Activated T-helper 1 cell treated with anti-CD3 and anti-CD28 coated beads, Interleukin-12 subunit alpha, Interleukin-12 subunit beta, Interleukin-2, Interleukin-4 antibody, amounts not matched to agents 30 ng/mL and 10 ng/mL and 1 ng/mL, durations not matched to agents 14 hours and 24 hours and 36 hours (primary cell): ENCODE data around the gene PAK3. TPM values are rescaled to one million over a fixed set of nuclear protein-coding genes. Genes with fewer than 3 reads are reported as not detected.
A peak's percentile ranks its signal among the peaks of the same experiment; 100 is the strongest.

ENCODE experiments used
- DNase-seq: peaks from one replicate; pipeline ENCODE4 v3.0.0; 2021; ENCODE audit warnings: low spot score
- H3K27ac Mint-ChIP-seq: one replicate; pipeline ENCODE4 v1.8.0; 2021; ENCODE audit warnings: mild to moderate bottlenecking, mixed read lengths
- H3K27me3 Mint-ChIP-seq: one replicate; pipeline ENCODE4 v1.8.0; 2022; ENCODE audit warnings: mild to moderate bottlenecking, moderate library complexity, mixed read lengths; ENCODE audit not compliant: insufficient read depth
- H3K36me3 Mint-ChIP-seq: one replicate; pipeline ENCODE4 v1.8.0; 2021; ENCODE audit warnings: low read depth, mixed read lengths
- H3K4me1 Mint-ChIP-seq: one replicate; pipeline ENCODE4 v1.8.0; 2021; ENCODE audit warnings: low read depth, mixed read lengths
- H3K4me3 Mint-ChIP-seq: one replicate; pipeline ENCODE4 v1.8.0; 2021; ENCODE audit warnings: mild to moderate bottlenecking, moderate library complexity, mixed read lengths
- H3K9me3 Mint-ChIP-seq: one replicate; pipeline ENCODE4 v1.8.0; 2021; ENCODE audit warnings: mixed read lengths
- intact Hi-C: fragments of 100-400 bp; cut with micrococcal nuclease; formaldehyde crosslinking; loops from one replicate; pipeline ENCODE4 v1.15.1; 2024
- total RNA-seq: library from RNA; stranded (reverse); gene quantifications from 2 replicates; pipeline ENCODE4 v1.2.3, GENCODE V29; 2022

The PAK3 gene
- total RNA-seq, 1 donor from 2014 or later: 0.03 TPM

GRCh38 chrX:111110098-111110775 is 14.2 kb downstream of the PAK3 start:
- no peaks in the 10 kb centered on the region for H3K27me3 Mint-ChIP-seq
- H3K9me3 Mint-ChIP-seq: no peaks in the 10 kb centered on the region
- H3K27ac Mint-ChIP-seq: no peak overlapping the region
- no peak overlapping the region for H3K4me3 Mint-ChIP-seq
- intact Hi-C loops: no loop called here
- no peaks in the 10 kb centered on the region for H3K4me1 Mint-ChIP-seq
- no peaks in the 10 kb centered on the region for H3K36me3 Mint-ChIP-seq
- DNase-seq: no peak

DNA sequence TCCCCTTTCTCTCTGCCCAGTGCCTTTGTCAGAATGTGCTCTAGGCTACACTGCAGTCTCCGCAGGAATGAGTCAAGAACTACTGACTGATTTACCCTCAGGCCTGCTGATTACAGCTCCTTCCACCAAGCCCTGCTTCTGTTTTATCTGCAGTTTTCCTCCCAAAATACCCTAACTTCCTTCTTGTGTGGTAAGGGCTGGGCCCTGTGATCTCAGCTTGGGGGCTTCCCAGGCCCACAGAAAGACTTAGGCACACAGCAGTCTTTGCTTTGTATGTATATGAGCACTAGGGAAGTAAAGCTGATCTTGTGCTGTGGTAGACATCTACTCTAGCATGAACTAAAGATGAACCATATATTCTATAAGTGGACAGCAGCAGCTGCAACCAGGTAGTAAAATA is 18.8 kb downstream of the PAK3 start:
- Mint-ChIP-seq H3K4me1 (no peaks in the 10 kb centered on the region), H3K4me3 (no peak overlapping the region), H3K36me3 (no peaks in the 10 kb centered on the region), H3K27me3 (no peaks in the 10 kb centered on the region), H3K9me3 (no peaks in the 10 kb centered on the region), H3K27ac (no peak overlapping the region)
- intact Hi-C loops: no loop called here
- no peak for DNase-seq

DNA sequence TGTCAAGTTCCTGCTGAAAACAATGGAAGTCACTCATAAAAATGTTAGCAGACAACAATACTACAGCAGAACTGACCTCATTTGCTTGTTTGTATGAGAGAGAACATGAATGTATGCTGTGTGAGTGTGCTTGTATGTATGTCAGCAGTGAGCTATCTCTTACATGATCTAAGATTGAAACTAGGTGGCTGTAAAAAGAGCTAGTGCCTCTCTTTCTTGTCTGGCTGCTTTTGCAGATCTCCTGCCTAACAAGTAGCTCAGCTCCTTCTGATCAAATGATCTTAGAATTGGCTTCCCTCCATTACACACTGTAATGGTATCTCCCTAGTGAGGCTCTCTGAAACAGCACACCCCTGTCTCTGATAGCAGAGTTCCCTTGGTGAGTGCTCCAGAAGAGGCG is 20.7 kb downstream of the PAK3 start:
- Mint-ChIP-seq H3K36me3 (no peaks in the 10 kb centered on the region), H3K27ac (no peak overlapping the region), H3K9me3 (no peaks in the 10 kb centered on the region), H3K4me1 (no peaks in the 10 kb centered on the region), H3K27me3 (no peaks in the 10 kb centered on the region), H3K4me3 (no peak overlapping the region)
- intact Hi-C loops: no loop called here
- no peak for DNase-seq

GRCh38 chrX:111119341-111119740 is 23.4 kb downstream of the PAK3 start:
- Mint-ChIP-seq H3K9me3 (no peaks in the 10 kb centered on the region), H3K27me3 (no peaks in the 10 kb centered on the region), H3K36me3 (no peaks in the 10 kb centered on the region), H3K4me3 (no peak overlapping the region), H3K4me1 (peaks cover 12% of the 10 kb centered on the region), H3K27ac (no peak overlapping the region)
- intact Hi-C loops: no loop called here
- no peak for DNase-seq

DNA sequence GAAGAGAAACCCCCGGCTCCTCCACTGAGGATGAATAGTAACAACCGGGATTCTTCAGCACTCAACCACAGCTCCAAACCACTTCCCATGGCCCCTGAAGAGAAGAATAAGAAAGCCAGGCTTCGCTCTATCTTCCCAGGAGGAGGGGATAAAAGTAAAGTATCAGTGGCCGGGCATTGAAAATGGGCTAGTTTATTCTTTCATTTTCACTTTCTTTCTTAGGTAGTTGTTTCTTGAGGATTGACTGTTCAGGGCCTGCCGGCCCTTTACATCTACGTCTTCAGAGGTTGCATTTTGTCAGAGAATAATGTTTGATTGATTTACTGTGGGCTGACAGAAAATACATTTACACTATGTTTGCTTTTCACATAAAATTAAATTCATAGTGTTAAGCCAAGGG is 27.1 kb downstream of the PAK3 start:
- intact Hi-C loops: loop anchor here (1.0 to 10.0 kb wide), 3 partner anchors 24 to 808 kb away; partner anchors contain the start of genes ALG13 and AMMECR1
- Mint-ChIP-seq H3K27me3 (no peaks in the 10 kb centered on the region), H3K9me3 (no peaks in the 10 kb centered on the region), H3K4me3 (peak overlapping the region; percentile 65), H3K4me1 (peaks cover 12% of the 10 kb centered on the region), H3K36me3 (no peaks in the 10 kb centered on the region), H3K27ac (peak overlapping the region; percentile 79)
- DNase-seq: no peak

DNA sequence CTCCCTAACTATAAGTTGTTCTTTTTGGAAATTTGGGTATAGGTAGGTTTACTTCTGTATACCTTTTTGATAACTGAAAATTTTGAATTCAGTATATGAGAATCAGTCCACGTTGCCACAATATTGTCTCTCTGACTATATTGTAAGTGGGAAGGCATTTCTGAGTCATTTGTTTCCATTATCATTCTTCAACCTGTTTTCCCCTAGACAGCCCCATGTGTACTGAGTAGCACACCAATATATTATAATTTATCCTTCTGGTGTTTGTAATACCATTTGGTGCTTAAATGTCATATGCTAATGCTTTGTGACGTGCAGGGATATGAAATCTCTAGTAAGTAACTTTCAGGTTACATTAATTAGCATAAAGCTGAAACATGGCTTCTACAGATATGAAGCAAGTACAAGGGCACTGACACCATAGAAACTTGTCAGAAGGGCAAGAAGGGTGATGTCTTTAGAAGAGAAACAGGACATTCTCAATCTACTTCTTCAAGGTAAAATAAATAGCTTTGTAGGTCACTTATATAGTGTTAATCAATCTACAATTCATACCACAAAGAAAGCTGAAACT is 27.7 kb downstream of the PAK3 start:
- intact Hi-C loops: loop anchor here (1.0 to 10.0 kb wide), 3 partner anchors 24 to 809 kb away; partner anchors contain the start of genes ALG13 and AMMECR1
- no peaks in the 10 kb centered on the region for H3K27me3 Mint-ChIP-seq
- H3K36me3 Mint-ChIP-seq: no peaks in the 10 kb centered on the region
- H3K4me1 Mint-ChIP-seq: peaks cover 12% of the 10 kb centered on the region
- H3K4me3 Mint-ChIP-seq: peak overlapping the region; percentile 65
- H3K9me3 Mint-ChIP-seq: no peaks in the 10 kb centered on the region
- H3K27ac Mint-ChIP-seq: peak overlapping the region; percentile 86
- DNase-seq: no peak

GRCh38 chrX:111124418-111124817 is 28.4 kb downstream of the PAK3 start:
- no peak for DNase-seq
- no peaks in the 10 kb centered on the region for H3K9me3 Mint-ChIP-seq
- peak overlapping the region; percentile 22 for H3K4me3 Mint-ChIP-seq
- H3K27me3 Mint-ChIP-seq: no peaks in the 10 kb centered on the region
- peak overlapping the region; percentile 86 for H3K27ac Mint-ChIP-seq
- intact Hi-C loops: loop anchor here (10.0 kb wide), 2 partner anchors 560 to 810 kb away; partner anchors contain the start of genes ALG13 and AMMECR1
- peaks cover 13% of the 10 kb centered on the region for H3K4me1 Mint-ChIP-seq
- H3K36me3 Mint-ChIP-seq: no peaks in the 10 kb centered on the region

GRCh38 chrX:111127038-111127437 is 31.0 kb downstream of the PAK3 start:
- H3K4me3 Mint-ChIP-seq: no peak overlapping the region
- H3K27me3 Mint-ChIP-seq: no peaks in the 10 kb centered on the region
- H3K4me1 Mint-ChIP-seq: peaks cover 22% of the 10 kb centered on the region
- intact Hi-C loops: loop anchor here (10.0 kb wide), 2 partner anchors 558 to 812 kb away; partner anchors contain the start of genes ALG13 and AMMECR1
- H3K27ac Mint-ChIP-seq: no peak overlapping the region
- no peak for DNase-seq
- H3K9me3 Mint-ChIP-seq: no peaks in the 10 kb centered on the region
- no peaks in the 10 kb centered on the region for H3K36me3 Mint-ChIP-seq

GRCh38 chrX:111129921-111130320 is 33.9 kb downstream of the PAK3 start:
- no peaks in the 10 kb centered on the region for H3K27me3 Mint-ChIP-seq
- H3K9me3 Mint-ChIP-seq: no peaks in the 10 kb centered on the region
- H3K27ac Mint-ChIP-seq: no peak overlapping the region
- H3K36me3 Mint-ChIP-seq: no peaks in the 10 kb centered on the region
- DNase-seq: no peak
- H3K4me1 Mint-ChIP-seq: peaks cover 16% of the 10 kb centered on the region
- no peak overlapping the region for H3K4me3 Mint-ChIP-seq
- intact Hi-C loops: loop anchor here (10.0 kb wide), 2 partner anchors 555 to 815 kb away; partner anchors contain the start of genes ALG13 and AMMECR1

DNA sequence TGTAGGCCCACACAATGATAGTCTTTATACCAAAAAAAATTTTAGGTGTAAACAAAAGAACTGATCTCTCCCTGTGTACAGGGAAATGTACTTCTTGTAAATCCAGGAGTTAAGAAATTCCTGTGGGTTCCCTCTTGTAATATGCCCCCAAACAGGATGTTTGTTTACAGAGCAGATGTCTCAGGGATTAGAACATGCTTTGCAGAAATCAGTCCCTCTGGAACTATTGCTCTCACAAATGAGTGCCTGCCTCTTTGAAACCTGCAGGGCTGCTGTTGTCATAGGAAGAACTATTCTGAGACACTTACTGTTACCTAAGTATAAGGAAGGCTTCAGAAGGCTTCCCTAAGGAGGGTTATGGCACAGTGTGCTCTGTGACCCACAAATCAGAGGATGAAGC is 35.6 kb downstream of the PAK3 start:
- H3K36me3 Mint-ChIP-seq: no peaks in the 10 kb centered on the region

DNA sequence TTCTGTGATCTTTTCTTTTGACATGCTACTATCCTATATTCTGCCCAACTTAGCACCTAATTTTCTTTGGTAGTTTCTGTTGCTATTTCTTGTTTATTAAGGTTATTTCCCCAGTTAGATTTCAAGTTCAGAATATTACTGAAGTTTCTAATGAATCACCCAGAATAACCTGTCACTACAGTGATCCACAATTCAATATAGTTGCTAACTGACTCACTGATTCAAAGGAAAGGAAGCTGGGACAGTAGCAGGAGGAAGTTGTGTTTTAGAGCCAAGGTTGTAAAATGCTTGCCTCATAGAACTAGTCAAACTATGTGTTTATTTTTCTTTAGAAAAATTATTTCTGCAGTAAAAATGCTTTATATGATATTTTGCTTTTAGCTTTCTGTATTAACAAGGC is 37.4 kb downstream of the PAK3 start:
- H3K4me3 Mint-ChIP-seq: no peak overlapping the region
- no peak for DNase-seq
- peaks cover 16% of the 10 kb centered on the region for H3K4me1 Mint-ChIP-seq
- H3K27me3 Mint-ChIP-seq: no peaks in the 10 kb centered on the region
- intact Hi-C loops: no loop called here
- no peaks in the 10 kb centered on the region for H3K36me3 Mint-ChIP-seq
- no peaks in the 10 kb centered on the region for H3K9me3 Mint-ChIP-seq
- H3K27ac Mint-ChIP-seq: no peak overlapping the region

More for the DNA sequence above, 35.6 kb downstream of the PAK3 start:
- Mint-ChIP-seq H3K9me3 (no peaks in the 10 kb centered on the region), H3K27me3 (no peaks in the 10 kb centered on the region), H3K4me3 (no peak overlapping the region), H3K27ac (no peak overlapping the region), H3K4me1 (peaks cover 16% of the 10 kb centered on the region)
- intact Hi-C loops: no loop called here
- DNase-seq: no peak

DNA sequence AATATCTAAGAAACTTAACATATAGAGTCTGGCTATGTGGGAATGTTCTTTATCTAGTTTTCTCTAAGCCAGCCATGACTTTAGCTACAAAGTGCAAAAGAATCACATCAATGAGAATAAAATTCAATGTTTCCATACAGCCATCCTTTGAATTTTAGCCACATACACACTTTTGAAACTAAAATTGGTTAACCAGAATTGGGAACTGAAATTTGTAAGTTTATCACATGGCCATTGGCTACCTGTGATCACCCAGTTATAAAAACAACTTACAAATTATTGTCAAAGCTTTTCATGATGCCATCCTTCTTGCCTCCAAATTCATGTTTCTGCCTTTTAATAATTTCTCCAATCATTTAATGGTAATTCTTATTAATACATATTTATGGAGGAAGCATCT is 49.9 kb downstream of the PAK3 start:
- Mint-ChIP-seq H3K4me3 (no peak overlapping the region), H3K27me3 (peaks cover 6% of the 10 kb centered on the region), H3K9me3 (no peaks in the 10 kb centered on the region), H3K27ac (no peak overlapping the region), H3K36me3 (no peaks in the 10 kb centered on the region), H3K4me1 (no peaks in the 10 kb centered on the region)
- intact Hi-C loops: no loop called here
- DNase-seq: no peak

DNA sequence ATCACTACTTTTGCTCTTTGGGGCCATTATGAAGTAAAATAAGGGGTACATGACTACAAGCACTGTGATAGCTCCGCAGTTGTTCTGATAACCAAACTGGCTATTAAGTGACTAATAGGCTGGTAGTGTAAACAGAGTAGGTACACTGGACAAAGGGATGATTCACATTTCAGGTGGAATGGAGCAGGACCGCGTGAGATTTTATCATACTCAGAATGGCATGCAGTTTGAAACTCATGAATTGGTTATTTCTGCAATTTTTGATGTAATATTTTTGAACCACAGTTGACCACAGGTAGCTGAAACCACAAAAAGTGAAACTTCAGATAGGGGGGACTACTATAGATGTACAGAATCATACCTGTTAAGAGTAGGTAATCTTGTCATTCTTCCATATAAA is 55.8 kb downstream of the PAK3 start:
- no peak for DNase-seq
- no peak overlapping the region for H3K4me3 Mint-ChIP-seq
- no peak overlapping the region for H3K27ac Mint-ChIP-seq
- H3K4me1 Mint-ChIP-seq: no peaks in the 10 kb centered on the region
- intact Hi-C loops: no loop called here
- H3K36me3 Mint-ChIP-seq: no peaks in the 10 kb centered on the region
- H3K9me3 Mint-ChIP-seq: no peaks in the 10 kb centered on the region
- H3K27me3 Mint-ChIP-seq: peaks cover 3% of the 10 kb centered on the region
